GM12891 (cell line): Measurements from ENCODE around the gene DNAJC17.

Experiments
- POLR2A ChIP-seq: IDR thresholded peaks from 2 replicates; pipeline ENCODE4 v1.6.1; 2011; ENCODE audit warnings: low read depth, low read length, control low read depth
- POLR2AphosphoS5 ChIP-seq: IDR thresholded peaks from 2 replicates; pipeline ENCODE4 v1.6.1; 2011; ENCODE audit warnings: low read depth, low read length, control low read depth
- TAF1 ChIP-seq: IDR thresholded peaks from 2 replicates; pipeline ENCODE4 v1.6.1; 2011; ENCODE audit warnings: low read depth, low read length, control low read depth

- no peak for TF ChIP-seq TAF1
- no peak for TF ChIP-seq POLR2AphosphoS5
- TF ChIP-seq POLR2A, result no peak
Observed at GRCh38 chr15:40723919-40724318, 83.4 kb downstream of the DNAJC17 start.
